ENCODE measurements around the gene TLR6. TPM values are rescaled to one million over a fixed set of nuclear protein-coding genes. Genes with fewer than 3 reads are reported as not detected.

TLR6 gene
- total and polyA plus RNA-seq, 10 of the 15 experiments (the other 5 are each of a cell fraction or from before 2014, with no cell fraction given) = 1.1 to 49.4 (median 12.5) TPM

DNA sequence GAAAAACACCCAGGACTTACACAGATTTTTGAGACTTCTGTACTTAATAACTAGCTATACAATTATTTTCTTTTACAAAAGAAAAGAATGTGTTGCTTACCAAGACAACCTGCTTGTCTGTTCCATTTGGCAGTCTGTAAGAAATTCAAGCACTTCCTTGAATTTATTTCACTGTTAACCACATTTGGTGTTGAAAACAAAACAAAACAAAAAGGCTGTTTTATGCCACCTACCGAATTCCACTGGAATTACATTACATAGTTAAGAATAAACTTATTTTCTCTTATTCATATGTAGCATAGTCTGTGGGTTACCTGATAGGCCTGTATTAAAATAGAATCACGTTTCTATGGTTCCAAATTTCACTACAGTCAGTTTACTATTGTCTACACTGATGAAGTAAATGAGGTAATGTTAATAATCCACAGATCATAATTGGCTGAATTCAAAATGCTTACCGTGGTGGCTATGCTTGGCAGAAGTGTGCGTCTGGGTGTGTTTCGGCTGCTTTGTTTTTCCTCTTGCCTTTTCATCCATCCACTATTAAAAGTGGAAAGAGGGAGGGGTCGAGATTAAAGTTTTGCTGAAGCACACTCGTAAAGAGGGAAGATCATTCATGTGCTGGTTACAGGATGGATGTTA, 51.8 kb downstream of the TLR6 start, which contains the start of gene TLR1 (continued):
- TF ChIP-seq FOXM1 (IDR thresholded peaks at IDR 0.05; ENCODE audit: low read depth, low read length) (no peak), IRF4 (IDR thresholded peaks at IDR 0.05; ENCODE audit: low read depth, low read length) (no peak), TCF7 (IDR thresholded peaks at IDR 0.05; ENCODE audit: borderline replicate concordance) (no peak), SRF (IDR thresholded peaks at IDR 0.05; ENCODE audit: low read depth in 2 of 2, low read length in 2 of 2) (no peak), HDAC6 (IDR thresholded peaks at IDR 0.05; ENCODE audit: unreplicated experiment) (no peak), TCF12 (IDR thresholded peaks at IDR 0.05; ENCODE audit: low read depth, low read length) (no peak)

DNA sequence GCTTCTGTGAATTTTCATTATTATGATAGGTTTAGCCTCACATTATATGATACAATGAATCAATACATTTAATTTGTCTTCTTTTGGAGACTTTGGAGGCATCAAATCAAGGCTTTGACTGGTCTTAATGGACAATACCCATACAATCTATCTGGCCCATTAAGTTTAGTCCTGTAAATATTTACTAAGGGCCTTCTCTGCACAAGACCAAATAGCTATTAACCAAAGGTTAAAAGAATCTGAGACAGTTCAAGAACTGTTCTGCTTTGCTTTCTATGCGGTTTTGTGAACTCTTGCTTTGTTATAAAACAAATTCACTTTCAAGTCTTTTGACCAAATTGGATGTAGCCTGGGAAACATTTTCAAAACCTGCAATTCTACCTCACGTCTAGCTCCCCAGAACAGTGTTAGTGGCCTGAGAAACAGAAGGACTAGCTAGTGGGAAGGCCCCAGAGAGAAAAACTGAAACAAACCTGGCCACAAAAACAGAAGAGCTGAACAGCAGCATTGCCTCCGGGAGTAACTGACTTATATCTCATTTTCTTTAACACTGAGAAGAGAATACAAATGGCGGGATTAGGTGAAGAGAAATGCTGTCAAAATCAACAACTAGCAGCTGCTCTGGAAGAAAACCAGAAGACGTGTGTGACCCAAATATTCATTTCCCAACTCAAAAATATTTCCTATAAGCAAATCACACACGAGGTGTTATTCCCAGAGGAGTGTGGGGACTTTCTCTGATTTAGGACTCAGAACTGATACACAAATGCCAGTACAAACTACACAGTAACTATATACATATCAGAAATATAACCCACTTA, 52.6 kb downstream of the TLR6 start:
- DNase-seq (ENCODE audit: low read depth, low spot score) (peak; percentile 99), FAIRE-seq (peak; percentile 90), ATAC-seq (peak; percentile 74)
- Histone ChIP-seq H4K20me1 (ENCODE audit: control insufficient read depth, insufficient read depth) (no peaks in the 10 kb centered on the region), H3K36me3 (ENCODE audit: control insufficient read depth in 2 of 2, insufficient read depth in 2 of 2, low read length in 1 of 2) (peaks cover 4 to 12% of the 10 kb centered on the region in 2 experiments; a peak in 3 of 4 replicates), H3K27me3 (replicated peaks in 1 of 2; ENCODE audit: control insufficient read depth in 2 of 2, insufficient read depth in 2 of 2, low read length in 1 of 2) (no peaks in the 10 kb centered on the region), H3K4me2 (ENCODE audit: control insufficient read depth, insufficient read depth) (peak overlapping the region; percentile 73), H2AFZ (ENCODE audit: control insufficient read depth, low read depth, low read length) (no peak overlapping the region), H3K4me1 (ENCODE audit: control insufficient read depth, insufficient read depth, low read length) (peaks cover 20% of the 10 kb centered on the region), H3K79me2 (ENCODE audit: control insufficient read depth, insufficient read depth, low read length) (peaks cover 29% of the 10 kb centered on the region), H3K9ac (ENCODE audit: control insufficient read depth, insufficient read depth, low read length) (peak overlapping the region; percentile 78), H3K4me3 (peak overlapping the region; percentile 41), H3K9me3 (replicated peaks; ENCODE audit: control insufficient read depth, insufficient read depth, low read length) (peaks cover 38% of the 10 kb centered on the region), H3K27ac (ENCODE audit: control insufficient read depth, insufficient read depth) (peak overlapping the region; percentile 86)
- ChIA-PET CTCF (interaction anchor here (0.6 to 7.0 kb wide), 26 partner anchors 9 to 675 kb away, joined by 3 to 175 read pairs (median 5); partner anchors contain the start of genes TLR10 and TLR6), SMC1A (ENCODE audit: uncharacterized antibody, unreplicated experiment) (interaction anchor here (0.7 to 13.9 kb wide), 28 partner anchors 12 to 675 kb away, joined by 3 to 278 read pairs (median 6); partner anchors contain the start of genes TLR10 and TLR6), POLR2A (interaction anchor here (0.9 to 6.8 kb wide), 13 partner anchors 9 to 622 kb away, joined by 3 to 110 read pairs (median 10); partner anchors contain the start of genes TLR10 and TLR6), RAD21 (ENCODE audit: unreplicated experiment) (interaction anchor here (0.6 to 6.7 kb wide), 31 partner anchors 13 to 734 kb away, joined by 3 to 216 read pairs (median 6); partner anchors contain the start of genes TLR10 and TMEM156)
- in situ Hi-C loops (cut with MboI) = loop anchor here (25.0 kb wide), 1 partner anchor 1383 kb away; the partner anchor contains the start of gene RHOH
- no TSS peak for BruUV-seq (replicated peaks)
- WGBS (ENCODE audit: insufficient coverage, insufficient replicate concordance, low lambda C conversion rate, missing lambda C conversion rate) = under 1% methylated on average over 6 of the region's 6 CpGs
- intact Hi-C loops (cut with micrococcal nuclease; ENCODE audit: unreplicated experiment) = loop anchor here (1.0 to 2.0 kb wide), 3 partner anchors 22 to 229 kb away; partner anchors contain the start of genes TLR10 and TMEM156
- TF ChIP-seq EED (IDR thresholded peaks at IDR 0.05; ENCODE audit: low read depth) = peak; percentile 88
- TF ChIP-seq, protein P1, sequence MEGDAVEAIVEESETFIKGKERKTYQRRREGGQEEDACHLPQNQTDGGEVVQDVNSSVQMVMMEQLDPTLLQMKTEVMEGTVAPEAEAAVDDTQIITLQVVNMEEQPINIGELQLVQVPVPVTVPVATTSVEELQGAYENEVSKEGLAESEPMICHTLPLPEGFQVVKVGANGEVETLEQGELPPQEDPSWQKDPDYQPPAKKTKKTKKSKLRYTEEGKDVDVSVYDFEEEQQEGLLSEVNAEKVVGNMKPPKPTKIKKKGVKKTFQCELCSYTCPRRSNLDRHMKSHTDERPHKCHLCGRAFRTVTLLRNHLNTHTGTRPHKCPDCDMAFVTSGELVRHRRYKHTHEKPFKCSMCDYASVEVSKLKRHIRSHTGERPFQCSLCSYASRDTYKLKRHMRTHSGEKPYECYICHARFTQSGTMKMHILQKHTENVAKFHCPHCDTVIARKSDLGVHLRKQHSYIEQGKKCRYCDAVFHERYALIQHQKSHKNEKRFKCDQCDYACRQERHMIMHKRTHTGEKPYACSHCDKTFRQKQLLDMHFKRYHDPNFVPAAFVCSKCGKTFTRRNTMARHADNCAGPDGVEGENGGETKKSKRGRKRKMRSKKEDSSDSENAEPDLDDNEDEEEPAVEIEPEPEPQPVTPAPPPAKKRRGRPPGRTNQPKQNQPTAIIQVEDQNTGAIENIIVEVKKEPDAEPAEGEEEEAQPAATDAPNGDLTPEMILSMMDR (IDR thresholded peaks at IDR 0.05 in 2 of 3, conservative IDR thresholded peaks at IDR 0.05 in 1 of 3; ENCODE audit: control insufficient read depth in 2 of 3, extremely low read depth in 1 of 3, insufficient read depth in 1 of 3, low read depth in 3 of 3, low read length in 3 of 3) = no peak
- no peak for TF ChIP-seq STAT1 (conservative IDR thresholded peaks at IDR 0.05)
- no peak for TF ChIP-seq CHD1 (IDR thresholded peaks at IDR 0.05; ENCODE audit: low read depth, low read length)
- TF ChIP-seq CBFB (IDR thresholded peaks at IDR 0.05; ENCODE audit: low read depth) = peak; percentile 57
- no peak for TF ChIP-seq CBX3 (IDR thresholded peaks at IDR 0.05; ENCODE audit: borderline replicate concordance, low read depth)
- TF ChIP-seq GATAD2B (conservative IDR thresholded peaks at IDR 0.05; ENCODE audit: low read depth) = peak; percentile 98
- no peak for TF ChIP-seq ZNF622 (IDR thresholded peaks at IDR 0.05)
- TF ChIP-seq, protein P2, sequence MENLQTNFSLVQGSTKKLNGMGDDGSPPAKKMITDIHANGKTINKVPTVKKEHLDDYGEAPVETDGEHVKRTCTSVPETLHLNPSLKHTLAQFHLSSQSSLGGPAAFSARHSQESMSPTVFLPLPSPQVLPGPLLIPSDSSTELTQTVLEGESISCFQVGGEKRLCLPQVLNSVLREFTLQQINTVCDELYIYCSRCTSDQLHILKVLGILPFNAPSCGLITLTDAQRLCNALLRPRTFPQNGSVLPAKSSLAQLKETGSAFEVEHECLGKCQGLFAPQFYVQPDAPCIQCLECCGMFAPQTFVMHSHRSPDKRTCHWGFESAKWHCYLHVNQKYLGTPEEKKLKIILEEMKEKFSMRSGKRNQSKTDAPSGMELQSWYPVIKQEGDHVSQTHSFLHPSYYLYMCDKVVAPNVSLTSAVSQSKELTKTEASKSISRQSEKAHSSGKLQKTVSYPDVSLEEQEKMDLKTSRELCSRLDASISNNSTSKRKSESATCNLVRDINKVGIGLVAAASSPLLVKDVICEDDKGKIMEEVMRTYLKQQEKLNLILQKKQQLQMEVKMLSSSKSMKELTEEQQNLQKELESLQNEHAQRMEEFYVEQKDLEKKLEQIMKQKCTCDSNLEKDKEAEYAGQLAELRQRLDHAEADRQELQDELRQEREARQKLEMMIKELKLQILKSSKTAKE (IDR thresholded peaks at IDR 0.05; ENCODE audit: low read depth, poor library complexity, severe bottlenecking) = peak; percentile 98
- TF ChIP-seq SREBF1 (IDR thresholded peaks at IDR 0.05; ENCODE audit: low read length) = no peak
- peak; percentile 87 for TF ChIP-seq PML (IDR thresholded peaks at IDR 0.05; ENCODE audit: low read length)
